ENCODE data around the gene APBB2.

GRCh38 chr4:40848251-40848650, 366.1 kb downstream of the APBB2 start:
- TF ChIP-seq, protein P1, sequence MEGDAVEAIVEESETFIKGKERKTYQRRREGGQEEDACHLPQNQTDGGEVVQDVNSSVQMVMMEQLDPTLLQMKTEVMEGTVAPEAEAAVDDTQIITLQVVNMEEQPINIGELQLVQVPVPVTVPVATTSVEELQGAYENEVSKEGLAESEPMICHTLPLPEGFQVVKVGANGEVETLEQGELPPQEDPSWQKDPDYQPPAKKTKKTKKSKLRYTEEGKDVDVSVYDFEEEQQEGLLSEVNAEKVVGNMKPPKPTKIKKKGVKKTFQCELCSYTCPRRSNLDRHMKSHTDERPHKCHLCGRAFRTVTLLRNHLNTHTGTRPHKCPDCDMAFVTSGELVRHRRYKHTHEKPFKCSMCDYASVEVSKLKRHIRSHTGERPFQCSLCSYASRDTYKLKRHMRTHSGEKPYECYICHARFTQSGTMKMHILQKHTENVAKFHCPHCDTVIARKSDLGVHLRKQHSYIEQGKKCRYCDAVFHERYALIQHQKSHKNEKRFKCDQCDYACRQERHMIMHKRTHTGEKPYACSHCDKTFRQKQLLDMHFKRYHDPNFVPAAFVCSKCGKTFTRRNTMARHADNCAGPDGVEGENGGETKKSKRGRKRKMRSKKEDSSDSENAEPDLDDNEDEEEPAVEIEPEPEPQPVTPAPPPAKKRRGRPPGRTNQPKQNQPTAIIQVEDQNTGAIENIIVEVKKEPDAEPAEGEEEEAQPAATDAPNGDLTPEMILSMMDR (IDR thresholded peaks at IDR 0.05) = no peak
- TF ChIP-seq POLR2A (IDR thresholded peaks at IDR 0.05) = no peak
